ENCODE results near the gene STARD7. TPM values are rescaled to one million over a fixed set of nuclear protein-coding genes. Genes with fewer than 3 reads are reported as not detected.

Gene STARD7
- total and polyA plus RNA-seq, 2 experiments from 2014 or later, result 72.2 to 222 TPM

DNA sequence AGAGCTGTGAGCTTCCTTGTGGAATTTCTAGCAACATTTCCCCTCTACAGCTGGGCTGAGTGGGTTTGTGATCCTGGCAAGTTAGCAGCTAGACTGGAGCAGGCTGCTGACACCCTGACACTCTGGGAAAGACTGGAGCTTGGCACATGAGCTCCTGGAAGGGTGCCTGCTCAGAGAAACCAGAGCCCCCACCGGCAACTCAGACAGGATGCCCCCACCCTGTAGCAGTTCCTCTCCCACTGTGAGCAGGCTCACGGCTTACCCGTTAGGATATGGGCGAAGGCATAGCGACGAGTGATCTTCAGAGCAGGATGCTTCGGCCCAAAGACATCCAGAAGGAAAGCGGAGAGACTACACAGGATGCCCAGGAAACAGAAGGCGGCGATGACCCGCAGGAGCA is 45.9 kb upstream of the STARD7 start (continued):
- TF ChIP-seq, protein P1, sequence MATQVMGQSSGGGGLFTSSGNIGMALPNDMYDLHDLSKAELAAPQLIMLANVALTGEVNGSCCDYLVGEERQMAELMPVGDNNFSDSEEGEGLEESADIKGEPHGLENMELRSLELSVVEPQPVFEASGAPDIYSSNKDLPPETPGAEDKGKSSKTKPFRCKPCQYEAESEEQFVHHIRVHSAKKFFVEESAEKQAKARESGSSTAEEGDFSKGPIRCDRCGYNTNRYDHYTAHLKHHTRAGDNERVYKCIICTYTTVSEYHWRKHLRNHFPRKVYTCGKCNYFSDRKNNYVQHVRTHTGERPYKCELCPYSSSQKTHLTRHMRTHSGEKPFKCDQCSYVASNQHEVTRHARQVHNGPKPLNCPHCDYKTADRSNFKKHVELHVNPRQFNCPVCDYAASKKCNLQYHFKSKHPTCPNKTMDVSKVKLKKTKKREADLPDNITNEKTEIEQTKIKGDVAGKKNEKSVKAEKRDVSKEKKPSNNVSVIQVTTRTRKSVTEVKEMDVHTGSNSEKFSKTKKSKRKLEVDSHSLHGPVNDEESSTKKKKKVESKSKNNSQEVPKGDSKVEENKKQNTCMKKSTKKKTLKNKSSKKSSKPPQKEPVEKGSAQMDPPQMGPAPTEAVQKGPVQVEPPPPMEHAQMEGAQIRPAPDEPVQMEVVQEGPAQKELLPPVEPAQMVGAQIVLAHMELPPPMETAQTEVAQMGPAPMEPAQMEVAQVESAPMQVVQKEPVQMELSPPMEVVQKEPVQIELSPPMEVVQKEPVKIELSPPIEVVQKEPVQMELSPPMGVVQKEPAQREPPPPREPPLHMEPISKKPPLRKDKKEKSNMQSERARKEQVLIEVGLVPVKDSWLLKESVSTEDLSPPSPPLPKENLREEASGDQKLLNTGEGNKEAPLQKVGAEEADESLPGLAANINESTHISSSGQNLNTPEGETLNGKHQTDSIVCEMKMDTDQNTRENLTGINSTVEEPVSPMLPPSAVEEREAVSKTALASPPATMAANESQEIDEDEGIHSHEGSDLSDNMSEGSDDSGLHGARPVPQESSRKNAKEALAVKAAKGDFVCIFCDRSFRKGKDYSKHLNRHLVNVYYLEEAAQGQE (IDR thresholded peaks at IDR 0.05; ENCODE audit: unreplicated experiment), result no peak
- TF ChIP-seq POLR2AphosphoS5 (IDR thresholded peaks at IDR 0.05; ENCODE audit: low read depth), result no peak
- TF ChIP-seq, protein P2, sequence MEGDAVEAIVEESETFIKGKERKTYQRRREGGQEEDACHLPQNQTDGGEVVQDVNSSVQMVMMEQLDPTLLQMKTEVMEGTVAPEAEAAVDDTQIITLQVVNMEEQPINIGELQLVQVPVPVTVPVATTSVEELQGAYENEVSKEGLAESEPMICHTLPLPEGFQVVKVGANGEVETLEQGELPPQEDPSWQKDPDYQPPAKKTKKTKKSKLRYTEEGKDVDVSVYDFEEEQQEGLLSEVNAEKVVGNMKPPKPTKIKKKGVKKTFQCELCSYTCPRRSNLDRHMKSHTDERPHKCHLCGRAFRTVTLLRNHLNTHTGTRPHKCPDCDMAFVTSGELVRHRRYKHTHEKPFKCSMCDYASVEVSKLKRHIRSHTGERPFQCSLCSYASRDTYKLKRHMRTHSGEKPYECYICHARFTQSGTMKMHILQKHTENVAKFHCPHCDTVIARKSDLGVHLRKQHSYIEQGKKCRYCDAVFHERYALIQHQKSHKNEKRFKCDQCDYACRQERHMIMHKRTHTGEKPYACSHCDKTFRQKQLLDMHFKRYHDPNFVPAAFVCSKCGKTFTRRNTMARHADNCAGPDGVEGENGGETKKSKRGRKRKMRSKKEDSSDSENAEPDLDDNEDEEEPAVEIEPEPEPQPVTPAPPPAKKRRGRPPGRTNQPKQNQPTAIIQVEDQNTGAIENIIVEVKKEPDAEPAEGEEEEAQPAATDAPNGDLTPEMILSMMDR (conservative IDR thresholded peaks at IDR 0.05; ENCODE audit: low read depth in 2 of 2), result no peak
- TF ChIP-seq STAT1 (IDR thresholded peaks at IDR 0.05; ENCODE audit: unreplicated experiment), result no peak
- TF ChIP-seq NANOG (IDR thresholded peaks at IDR 0.05; ENCODE audit: borderline replicate concordance), result no peak
- TF ChIP-seq EZH2phosphoT487 (IDR thresholded peaks at IDR 0.05; ENCODE audit: unreplicated experiment), result no peak
- TF ChIP-seq CREB1 (CRISPR knock-in tag; IDR thresholded peaks at IDR 0.05; ENCODE audit: low read depth), result no peak
- TF ChIP-seq, protein P3, sequence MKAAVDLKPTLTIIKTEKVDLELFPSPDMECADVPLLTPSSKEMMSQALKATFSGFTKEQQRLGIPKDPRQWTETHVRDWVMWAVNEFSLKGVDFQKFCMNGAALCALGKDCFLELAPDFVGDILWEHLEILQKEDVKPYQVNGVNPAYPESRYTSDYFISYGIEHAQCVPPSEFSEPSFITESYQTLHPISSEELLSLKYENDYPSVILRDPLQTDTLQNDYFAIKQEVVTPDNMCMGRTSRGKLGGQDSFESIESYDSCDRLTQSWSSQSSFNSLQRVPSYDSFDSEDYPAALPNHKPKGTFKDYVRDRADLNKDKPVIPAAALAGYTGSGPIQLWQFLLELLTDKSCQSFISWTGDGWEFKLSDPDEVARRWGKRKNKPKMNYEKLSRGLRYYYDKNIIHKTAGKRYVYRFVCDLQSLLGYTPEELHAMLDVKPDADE (IDR thresholded peaks at IDR 0.05), result no peak
- TF ChIP-seq ZNF331 (CRISPR knock-in tag; IDR thresholded peaks at IDR 0.05; ENCODE audit: low read depth), result no peak
- no peak for TF ChIP-seq EZH2 (IDR thresholded peaks at IDR 0.05; ENCODE audit: low read depth, unreplicated experiment)

DNA sequence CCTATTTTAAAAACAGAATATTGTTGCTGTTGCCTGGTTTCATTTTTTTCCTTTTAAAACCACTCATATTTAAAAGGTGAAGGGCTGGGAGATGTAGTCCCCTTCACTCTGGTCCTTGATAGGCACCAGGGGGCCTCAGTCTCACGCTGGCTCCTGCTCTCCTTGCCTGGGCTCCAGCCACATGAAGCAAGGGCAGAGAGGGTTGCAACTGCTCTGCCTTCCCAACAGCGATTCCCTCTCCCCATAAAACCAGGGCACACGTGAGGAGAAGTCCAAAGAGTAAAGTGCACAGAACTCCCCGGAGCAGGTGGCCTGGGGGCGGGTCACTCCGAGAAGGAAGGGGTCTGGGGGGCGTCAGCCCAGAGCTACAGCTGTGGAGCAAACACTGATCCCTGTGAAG is 44.4 kb upstream of the STARD7 start:
- Mint-ChIP-seq H3K9me3 (no peaks in the 10 kb centered on the region), H3K27ac (no peak overlapping the region), H3K36me3 (ENCODE audit: low read depth) (peaks cover 25% of the 10 kb centered on the region), H3K27me3 (ENCODE audit: insufficient read depth, low read depth, poor library complexity) (peaks cover 4% of the 10 kb centered on the region), H3K4me1 (peaks cover 3% of the 10 kb centered on the region; the same call in 1 of the 3 replicates), H3K4me3 (no peak overlapping the region)
- H2AFZ ChIP-seq, result no peak overlapping the region
- no peaks in the 10 kb centered on the region for H3K27me3 ChIP-seq (ENCODE audit: insufficient read depth)
- no peak overlapping the region for H3K27ac ChIP-seq (ENCODE audit: low read depth)
- no peak for TF ChIP-seq EZH2phosphoT487 (IDR thresholded peaks at IDR 0.05; ENCODE audit: unreplicated experiment)
- no peak for TF ChIP-seq ZNF331 (CRISPR knock-in tag; IDR thresholded peaks at IDR 0.05; ENCODE audit: low read depth)
- TF ChIP-seq CREB1 (CRISPR knock-in tag; IDR thresholded peaks at IDR 0.05; ENCODE audit: low read depth), result no peak
- TF ChIP-seq STAT1 (IDR thresholded peaks at IDR 0.05; ENCODE audit: unreplicated experiment), result no peak
- no peak for TF ChIP-seq ZNF114 (CRISPR knock-in tag; IDR thresholded peaks at IDR 0.05)
- TF ChIP-seq, protein P3 (IDR thresholded peaks at IDR 0.05), result no peak
- H3K4me2 ChIP-seq, result no peak overlapping the region
- no peaks in the 10 kb centered on the region; the same call in 1 of the 2 replicates for H3K79me2 ChIP-seq (replicated peaks; ENCODE audit: insufficient read depth)
- DNase-seq (ENCODE audit: low spot score) (no peak), ATAC-seq (no peak)
- H3K4me3 ChIP-seq, result no peak overlapping the region
- no peaks in the 10 kb centered on the region; the same call in 1 of the 2 replicates for H4K20me1 ChIP-seq (replicated peaks; ENCODE audit: insufficient read depth)
- H3K4me1 ChIP-seq (ENCODE audit: insufficient read depth), result no peaks in the 10 kb centered on the region
- peaks cover 8% of the 10 kb centered on the region; the same call in 1 of the 2 replicates for H3K36me3 ChIP-seq (ENCODE audit: insufficient read depth)
- H3K9me2 ChIP-seq (ENCODE audit: insufficient read depth), result no peaks in the 10 kb centered on the region
- H3F3A ChIP-seq (replicated peaks; ENCODE audit: low read depth), result no peaks in the 10 kb centered on the region
